NT2/D1 (cell line): ENCODE results near the gene PCSK9.

Experiments
- SUZ12 ChIP-seq: IDR thresholded peaks from 2 replicates; pipeline ENCODE4 v1.6.1; 2011; ENCODE audit not compliant: insufficient read length, insufficient read depth; ENCODE audit errors: extremely low read depth
- YY1 ChIP-seq: IDR thresholded peaks from 2 replicates; pipeline ENCODE4 v1.6.1; 2011; ENCODE audit not compliant: insufficient read length, insufficient read depth
- ZNF274 ChIP-seq: IDR thresholded peaks from 2 replicates; pipeline ENCODE4 v1.6.1; 2011; ENCODE audit warnings: mild to moderate bottlenecking, low read depth, low read length

- TF ChIP-seq YY1 = no peak
- no peak for TF ChIP-seq SUZ12
- no peak for TF ChIP-seq ZNF274
Observed at GRCh38 chr1:55052221-55053142, 13.1 kb downstream of the PCSK9 start.
